Astrocyte (in vitro differentiated cells and primary cell): ENCODE data around the gene GALT. TPM values are rescaled to one million over a fixed set of nuclear protein-coding genes. Genes with fewer than 3 reads are reported as not detected.
A peak's percentile ranks its signal among the peaks of the same experiment; 100 is the strongest.

Experiments
- DNase-seq: peaks from one replicate; pipeline ENCODE4 v3.0.0-alpha.2; 2010; ENCODE audit warnings: low read depth
- FAIRE-seq: peaks from 2 replicates; lab custom pipeline; 2011; peaks lifted over from hg19 to GRCh38; lab: Jason Lieb, UNC
- H2AFZ ChIP-seq: 2 replicates; pipeline ENCODE4 v1.6.0; 2012; ENCODE audit warnings: low read depth, low read length, inconsistent platforms
- H3K27ac ChIP-seq: 2 replicates; pipeline ENCODE4 v1.5.1; 2011; ENCODE audit warnings: low read depth, low read length, inconsistent platforms
- H3K27me3 ChIP-seq: 2 replicates; pipeline ENCODE4 v1.6.0; 2011; ENCODE audit warnings: low read length, inconsistent platforms; ENCODE audit not compliant: insufficient read depth
- H3K36me3 ChIP-seq: 2 replicates; pipeline ENCODE4 v1.5.1; 2011; ENCODE audit warnings: low read length, inconsistent platforms; ENCODE audit not compliant: insufficient read depth
- H3K4me1 ChIP-seq: 2 replicates; pipeline ENCODE4 v1.5.1; 2011; ENCODE audit warnings: low read length, inconsistent platforms; ENCODE audit not compliant: insufficient read depth
- H3K4me2 ChIP-seq: 2 replicates; pipeline ENCODE4 v1.6.0; 2012; ENCODE audit warnings: low read length, inconsistent platforms
- H3K4me3 ChIP-seq: 2 replicates; pipeline ENCODE4 v1.5.1; 2011; ENCODE audit warnings: low read depth, mild to moderate bottlenecking, low read length, inconsistent platforms; ENCODE audit not compliant: insufficient read depth
- H3K79me2 ChIP-seq: 2 replicates; pipeline ENCODE4 v1.6.0; 2012; ENCODE audit warnings: mild to moderate bottlenecking, low read length, inconsistent platforms; ENCODE audit not compliant: insufficient read depth
- H3K9ac ChIP-seq: 2 replicates; pipeline ENCODE4 v1.6.0; 2012; ENCODE audit warnings: mild to moderate bottlenecking, low read length, inconsistent platforms
- H3K9me3 ChIP-seq: 2 replicates; pipeline ENCODE4 v1.5.1; 2012; ENCODE audit warnings: low read depth, mild to moderate bottlenecking, low read length, inconsistent platforms; ENCODE audit not compliant: insufficient read depth
- H4K20me1 ChIP-seq: 2 replicates; pipeline ENCODE4 v1.6.0; 2012; ENCODE audit warnings: low read length, inconsistent platforms; ENCODE audit not compliant: insufficient read depth
- H3K27ac Mint-ChIP-seq: one replicate; pipeline ENCODE4 v1.8.0; 2021; ENCODE audit warnings: mild to moderate bottlenecking, mixed read lengths; ENCODE audit not compliant: unreplicated experiment
- H3K27me3 Mint-ChIP-seq: one replicate; pipeline ENCODE4 v1.8.0; 2021; ENCODE audit warnings: low read depth, mixed read lengths; ENCODE audit not compliant: unreplicated experiment
- H3K36me3 Mint-ChIP-seq: one replicate; pipeline ENCODE4 v1.8.0; 2021; ENCODE audit warnings: low read depth, mixed read lengths; ENCODE audit not compliant: unreplicated experiment
- H3K4me1 Mint-ChIP-seq: one replicate; pipeline ENCODE4 v1.8.0; 2021; ENCODE audit warnings: low read depth, mixed read lengths; ENCODE audit not compliant: unreplicated experiment
- H3K4me3 Mint-ChIP-seq: one replicate; pipeline ENCODE4 v1.8.0; 2021; ENCODE audit warnings: mild to moderate bottlenecking, moderate library complexity, mixed read lengths; ENCODE audit not compliant: unreplicated experiment
- H3K9me3 Mint-ChIP-seq: one replicate; pipeline ENCODE4 v1.8.0; 2021; ENCODE audit warnings: mild to moderate bottlenecking, mixed read lengths; ENCODE audit not compliant: unreplicated experiment
- EZH2 ChIP-seq: IDR thresholded peaks from 2 replicates; pipeline ENCODE4 v1.6.1; 2012; ENCODE audit warnings: mild to moderate bottlenecking, low read length, inconsistent platforms; ENCODE audit not compliant: insufficient read depth
- total RNA-seq: library from RNA; stranded (reverse); gene quantifications from 2 replicates; pipeline ENCODE4 v1.2.1, GENCODE V29; 2021
- TF ChIP-seq, protein P1 (sequence below): IDR thresholded peaks from 2 replicates; pipeline ENCODE4 v1.5.1; 2011; ENCODE audit warnings: low read depth, mild to moderate bottlenecking, inconsistent platforms, low read length, moderate library complexity; ENCODE audit not compliant: insufficient read depth

The GALT gene
- total RNA-seq, 1 donor from 2014 or later = 30.7 TPM

DNA sequence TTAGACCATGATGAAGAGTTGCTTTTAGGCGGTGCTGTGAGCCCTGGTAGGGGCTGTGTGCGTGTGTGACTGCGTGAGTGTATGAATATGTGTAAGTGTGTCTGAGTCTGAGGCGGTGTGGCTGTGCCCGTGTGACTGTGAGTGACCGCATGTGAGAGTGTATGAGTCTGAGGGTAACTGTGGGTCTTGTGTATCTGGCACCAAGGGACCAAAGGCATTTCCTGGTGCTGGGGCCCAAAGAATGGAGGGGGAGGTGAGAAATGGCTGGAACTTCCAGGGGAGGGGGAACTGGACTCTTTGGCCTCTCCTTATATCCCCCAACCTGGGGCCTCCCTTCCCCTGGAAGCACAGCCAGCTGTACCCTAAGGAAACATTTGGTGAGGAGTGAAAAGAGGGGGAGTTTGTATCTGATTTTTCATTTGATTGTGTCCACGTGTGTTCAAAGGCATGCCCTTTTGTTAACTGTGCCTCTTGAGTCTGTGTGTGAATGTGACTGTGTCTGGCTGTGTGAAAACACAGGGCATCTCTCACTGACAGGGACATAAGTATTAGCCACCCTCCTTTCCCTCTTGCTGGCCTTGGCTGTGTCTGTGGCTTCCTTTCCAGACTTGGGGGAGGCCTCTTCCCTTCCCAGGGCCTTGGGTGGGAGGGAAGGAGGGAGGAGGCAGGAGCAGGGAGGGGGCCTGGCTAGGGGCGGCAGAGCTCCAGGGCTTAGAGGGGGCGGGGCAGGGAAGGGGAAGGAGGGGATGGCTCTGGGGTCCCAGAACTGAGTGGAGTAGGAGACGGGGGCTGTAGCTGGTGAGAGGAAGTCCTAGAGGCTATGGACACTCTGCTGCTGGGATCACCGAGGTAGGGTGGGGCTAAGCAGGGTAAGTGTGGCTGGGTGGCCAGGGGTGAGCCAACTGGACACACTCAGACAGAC, 6.9 kb downstream of the GALT start:
- no peak for FAIRE-seq
- Mint-ChIP-seq H3K4me3 (peak overlapping the region; percentile 87), H3K36me3 (peaks cover 10% of the 10 kb centered on the region), H3K4me1 (peaks cover 29% of the 10 kb centered on the region), H3K27ac (peak overlapping the region; percentile 90), H3K9me3 (no peaks in the 10 kb centered on the region), H3K27me3 (peaks cover 5% of the 10 kb centered on the region)
- peak overlapping the region; percentile 86 for H3K4me2 ChIP-seq
- TF ChIP-seq EZH2 = no peak
- TF ChIP-seq, protein P1, sequence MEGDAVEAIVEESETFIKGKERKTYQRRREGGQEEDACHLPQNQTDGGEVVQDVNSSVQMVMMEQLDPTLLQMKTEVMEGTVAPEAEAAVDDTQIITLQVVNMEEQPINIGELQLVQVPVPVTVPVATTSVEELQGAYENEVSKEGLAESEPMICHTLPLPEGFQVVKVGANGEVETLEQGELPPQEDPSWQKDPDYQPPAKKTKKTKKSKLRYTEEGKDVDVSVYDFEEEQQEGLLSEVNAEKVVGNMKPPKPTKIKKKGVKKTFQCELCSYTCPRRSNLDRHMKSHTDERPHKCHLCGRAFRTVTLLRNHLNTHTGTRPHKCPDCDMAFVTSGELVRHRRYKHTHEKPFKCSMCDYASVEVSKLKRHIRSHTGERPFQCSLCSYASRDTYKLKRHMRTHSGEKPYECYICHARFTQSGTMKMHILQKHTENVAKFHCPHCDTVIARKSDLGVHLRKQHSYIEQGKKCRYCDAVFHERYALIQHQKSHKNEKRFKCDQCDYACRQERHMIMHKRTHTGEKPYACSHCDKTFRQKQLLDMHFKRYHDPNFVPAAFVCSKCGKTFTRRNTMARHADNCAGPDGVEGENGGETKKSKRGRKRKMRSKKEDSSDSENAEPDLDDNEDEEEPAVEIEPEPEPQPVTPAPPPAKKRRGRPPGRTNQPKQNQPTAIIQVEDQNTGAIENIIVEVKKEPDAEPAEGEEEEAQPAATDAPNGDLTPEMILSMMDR = no peak
- H3K9me3 ChIP-seq = no peaks in the 10 kb centered on the region
- H3K27ac ChIP-seq = no peak overlapping the region
- H3K4me3 ChIP-seq = no peak overlapping the region
- no peaks in the 10 kb centered on the region for H3K36me3 ChIP-seq
- H3K27me3 ChIP-seq = no peaks in the 10 kb centered on the region
- peak overlapping the region; percentile 60 for H3K9ac ChIP-seq
- no peaks in the 10 kb centered on the region for H4K20me1 ChIP-seq
- H2AFZ ChIP-seq = no peak overlapping the region
- peaks cover 27% of the 10 kb centered on the region for H3K4me1 ChIP-seq
- H3K79me2 ChIP-seq = no peaks in the 10 kb centered on the region
- DNase-seq = peak; percentile 32

DNA sequence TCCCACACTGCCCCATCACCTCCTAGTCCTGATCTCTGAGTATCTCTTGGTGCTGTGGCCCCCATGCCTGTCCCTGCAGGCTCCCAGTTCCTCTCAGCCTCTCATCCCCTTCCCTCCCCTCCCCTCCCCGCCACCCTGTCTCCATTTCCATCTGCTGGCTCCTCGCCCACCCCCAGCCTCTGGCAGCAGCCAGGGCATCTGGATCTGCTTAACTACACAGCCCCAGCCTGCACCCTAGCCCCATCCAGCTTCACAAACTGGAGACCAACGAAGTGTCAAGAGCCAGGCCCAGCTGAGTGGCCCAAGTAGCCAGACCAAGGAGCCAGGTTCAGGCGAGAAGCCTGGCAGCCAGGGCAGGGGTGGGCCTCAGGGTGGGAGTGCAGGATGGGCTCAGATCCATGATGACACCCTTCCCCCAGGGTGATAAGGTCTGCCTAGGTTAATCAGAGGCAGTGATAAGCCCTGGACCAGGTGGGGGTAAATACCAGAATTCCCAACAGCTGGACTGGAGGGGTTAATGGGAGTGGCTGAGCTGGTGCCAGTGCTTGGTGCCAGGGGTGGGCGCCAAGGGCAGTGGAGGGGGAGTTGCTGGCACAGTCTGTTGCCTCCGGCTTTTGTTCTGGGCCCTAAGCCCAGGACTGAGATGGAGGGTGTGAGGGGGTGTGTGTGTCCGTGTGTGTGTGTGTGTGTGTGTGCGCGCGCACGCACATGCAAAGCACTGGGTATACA, 8.0 kb downstream of the GALT start:
- DNase-seq = no peak
- Mint-ChIP-seq H3K27ac (no peak overlapping the region), H3K9me3 (no peaks in the 10 kb centered on the region), H3K36me3 (peaks cover 7% of the 10 kb centered on the region), H3K4me3 (no peak overlapping the region), H3K4me1 (peaks cover 29% of the 10 kb centered on the region), H3K27me3 (peaks cover 5% of the 10 kb centered on the region)
- Histone ChIP-seq H3K27ac (no peak overlapping the region), H3K4me1 (peaks cover 27% of the 10 kb centered on the region), H3K4me2 (no peak overlapping the region), H4K20me1 (no peaks in the 10 kb centered on the region), H3K9ac (no peak overlapping the region), H3K27me3 (no peaks in the 10 kb centered on the region), H3K36me3 (no peaks in the 10 kb centered on the region), H3K79me2 (no peaks in the 10 kb centered on the region), H3K9me3 (no peaks in the 10 kb centered on the region), H3K4me3 (no peak overlapping the region), H2AFZ (no peak overlapping the region)
- no peak for TF ChIP-seq EZH2
- TF ChIP-seq, protein P1 = no peak
- no peak for FAIRE-seq
